GM12878 (cell line): ENCODE measurements around the gene OR10J1. TPM values are rescaled to one million over a fixed set of nuclear protein-coding genes. Genes with fewer than 3 reads are reported as not detected.

Experiments
- ATAC-seq: fragments of 200-7000 bp; cut with Tn5 transposase; 3 replicates; pipeline ENCODE4 v1.9.1; 2020; ENCODE audit warnings: mild to moderate bottlenecking, moderate library complexity
- BruUV-seq: library from RNA; stranded (reverse); fragments of 400-500 nt; replicated peaks from 2 replicates; lab custom pipeline; 2021; lab: Mats Ljungman, UMichigan
- CTCF ChIA-PET: fragments of 300-600 bp; sonication (Branson Sonifier 250); formaldehyde crosslinking; extraction: SDS; loops from one replicate; lab custom pipeline; 2021; ENCODE audit warnings: inconsistent platforms; lab: Yijun Ruan, JAX
- POLR2A ChIA-PET: fragments of 350-600 bp; formaldehyde crosslinking; extraction: SDS; loops from one replicate; lab custom pipeline; 2021; ENCODE audit warnings: inconsistent platforms; lab: Charles Lee
- RAD21 ChIA-PET: fragments of 300-600 bp; sonication (Branson Sonifier 250); formaldehyde crosslinking; loops from one replicate; lab custom pipeline; 2023; ENCODE audit warnings: antibody characterized with exemption; ENCODE audit not compliant: unreplicated experiment; lab: Charles Lee
- SMC1A ChIA-PET: fragments of 300-600 bp; sonication (Branson Sonifier 250); formaldehyde crosslinking; loops from one replicate; lab custom pipeline; 2023; ENCODE audit not compliant: unreplicated experiment, uncharacterized antibody; lab: Charles Lee
- DNase-seq: peaks from one replicate; pipeline ENCODE4 v3.0.0-alpha.2; 2011; ENCODE audit warnings: low read depth, low spot score
- FAIRE-seq: peaks from 3 replicates; lab custom pipeline; 2011; peaks lifted over from hg19 to GRCh38; lab: Jason Lieb, UNC
- H2AFZ ChIP-seq: 2 replicates; pipeline ENCODE4 v1.6.0; 2011; ENCODE audit warnings: low read depth, low read length, control low read depth; ENCODE audit not compliant: control insufficient read depth
- H3K27ac ChIP-seq: 2 replicates; pipeline ENCODE4 v1.5.1; 2011; ENCODE audit warnings: control low read depth; ENCODE audit not compliant: control insufficient read depth, insufficient read depth
- H3K27me3 ChIP-seq, 2 experiments: replicated peaks in 1 of 2; 2 replicates each; pipeline versions ENCODE4 v1.6.0 to v1.6.1; 2011; ENCODE audit warnings: low read length in 1 of 2; ENCODE audit not compliant: control insufficient read depth in 2 of 2, insufficient read depth in 2 of 2
- H3K36me3 ChIP-seq, 2 experiments: 2 replicates each; pipeline ENCODE4 v1.5.1; 2011; ENCODE audit warnings: low read length in 1 of 2; ENCODE audit not compliant: control insufficient read depth in 2 of 2, insufficient read depth in 2 of 2
- H3K4me1 ChIP-seq: 2 replicates; pipeline ENCODE4 v1.6.1; 2011; ENCODE audit warnings: mild to moderate bottlenecking, low read length, moderate library complexity, mixed read lengths; ENCODE audit not compliant: control insufficient read depth, insufficient read depth
- H3K4me2 ChIP-seq: 2 replicates; pipeline ENCODE4 v1.6.0; 2011; ENCODE audit warnings: control low read depth; ENCODE audit not compliant: control insufficient read depth, insufficient read depth
- H3K4me3 ChIP-seq: fragments of 200-600 bp; sonication (generic); 2 replicates; pipeline ENCODE4 v1.5.1; 2016
- H3K79me2 ChIP-seq: 2 replicates; pipeline ENCODE4 v1.6.0; 2011; ENCODE audit warnings: low read length; ENCODE audit not compliant: control insufficient read depth, insufficient read depth
- H3K9ac ChIP-seq: 2 replicates; pipeline ENCODE4 v1.8.0; 2011; ENCODE audit warnings: low read length, control low read depth, mixed read lengths; ENCODE audit not compliant: control insufficient read depth, insufficient read depth
- H3K9me3 ChIP-seq: replicated peaks from 3 replicates; pipeline ENCODE4 v1.5.1; 2011; ENCODE audit warnings: mild to moderate bottlenecking, low read length; ENCODE audit not compliant: control insufficient read depth, insufficient read depth
- H4K20me1 ChIP-seq: 2 replicates; pipeline ENCODE4 v1.6.0; 2011; ENCODE audit not compliant: control insufficient read depth, insufficient read depth
- CREB1 ChIP-seq: IDR thresholded peaks from 2 replicates; pipeline ENCODE4 v1.6.1; 2012; ENCODE audit warnings: low read depth, mild to moderate bottlenecking, inconsistent platforms
- HDAC2 ChIP-seq: fragments of 200-600 bp; sonication (generic); IDR thresholded peaks from 2 replicates; pipeline ENCODE4 v1.6.1; 2017
- IRF3 ChIP-seq: fragments of 450-650 bp; IDR thresholded peaks from 2 replicates; pipeline ENCODE4 v1.6.1; 2014; ENCODE audit warnings: mild to moderate bottlenecking
- IRF5 ChIP-seq: fragments of 450-650 bp; IDR thresholded peaks from 2 replicates; pipeline ENCODE4 v1.6.1; 2017; ENCODE audit warnings: borderline replicate concordance
- PBX3 ChIP-seq: IDR thresholded peaks from 2 replicates; pipeline ENCODE4 v1.6.1; 2011; ENCODE audit warnings: mild to moderate bottlenecking, low read depth, low read length, moderate library complexity; ENCODE audit not compliant: insufficient replicate concordance
- POU2F2 ChIP-seq: IDR thresholded peaks from 3 replicates; pipeline ENCODE4 v1.6.1; 2011; ENCODE audit warnings: low read depth, mild to moderate bottlenecking, low read length, borderline replicate concordance
- RELA ChIP-seq: fragments of 450-650 bp; IDR thresholded peaks from 2 replicates; pipeline ENCODE4 v1.8.0; 2014; ENCODE audit warnings: borderline replicate concordance; ENCODE audit not compliant: partially characterized antibody
- RFX5 ChIP-seq: IDR thresholded peaks from 2 replicates; pipeline ENCODE4 v1.6.1; 2011; ENCODE audit warnings: low read depth, low read length, improper control_type of control experiment
- SKIL ChIP-seq: fragments of 450-650 bp; IDR thresholded peaks from 2 replicates; pipeline ENCODE4 v1.6.1; 2017; ENCODE audit warnings: mild to moderate bottlenecking, low read depth, inconsistent platforms; ENCODE audit not compliant: poor library complexity, severe bottlenecking
- USF2 ChIP-seq: IDR thresholded peaks from 2 replicates; pipeline ENCODE4 v1.6.1; 2011; ENCODE audit warnings: low read depth, low read length, improper control_type of control experiment, borderline replicate concordance
- ZBED1 ChIP-seq: IDR thresholded peaks from 2 replicates; pipeline ENCODE4 v1.6.1; 2016; ENCODE audit warnings: borderline replicate concordance
- WGBS: methylation state at CpG from one replicate; pipeline ENCODE4 v1.1.6; 2016; ENCODE audit warnings: low lambda C conversion rate; ENCODE audit not compliant: insufficient replicate concordance, insufficient coverage; ENCODE audit errors: missing lambda C conversion rate; 5-methylcytosine and 5-hydroxymethylcytosine counted together
- in situ Hi-C: fragments of 300-500 bp; cut with MboI; formaldehyde crosslinking; loops from 9 replicates; pipeline ENCODE4 v1.14.3; 2018; ENCODE audit warnings: mixed read lengths
- intact Hi-C: fragments of 100-400 bp; cut with micrococcal nuclease; formaldehyde crosslinking; loops from one replicate; pipeline ENCODE4 v1.14.2; 2022; ENCODE audit not compliant: unreplicated experiment
- polyA plus RNA-seq, 11 experiments: library from polyadenylated mRNA; depleted of rRNA in 4 of 11; unstranded in 6 of 11; stranded (reverse) in 5 of 11; fragments of >200 nt; fragmentation: Nextera tagmentation in 4 of 11; fragmentation: Illumina TruSeq in 1 of 11; extraction: Ambion mirVana in 4 of 11; extraction: Trizol in 1 of 11; gene quantifications; 1 replicate in 1 of 11; 2 replicates in 10 of 11; pipeline versions ENCODE4 v1.2.1 to v1.2.3, GENCODE V29; 2011 to 2016; ENCODE audit warnings: inconsistent platforms in 2 of 11, missing spikeins in 2 of 11, low read depth in 1 of 11
- total RNA-seq, 4 experiments: library from RNA; depleted of rRNA in 3 of 4; stranded (reverse); fragments of >200 nt in 3 of 4; fragmentation: Illumina TruSeq in 1 of 4; extraction: Trizol in 1 of 4; gene quantifications; 2 replicates each; pipeline versions ENCODE4 v1.2.1 to v1.2.3, GENCODE V29; 2013 to 2021

The OR10J1 gene
- total and polyA plus RNA-seq, 10 of the 15 experiments (the other 5 are each of a cell fraction or from before 2014, with no cell fraction given) = not detected

- no peak for TF ChIP-seq SKIL
- no peak for TF ChIP-seq ZBED1
- no peak for TF ChIP-seq CREB1
- TF ChIP-seq IRF3 = no peak
- TF ChIP-seq RELA = no peak
- no peak for TF ChIP-seq PBX3
These were observed 11.0 kb upstream of the OR10J1 start (continued) for GRCh38 chr1:159428536-159428935.

- H3K27me3 ChIP-seq = no peaks in the 10 kb centered on the region
- H3K79me2 ChIP-seq = no peaks in the 10 kb centered on the region
- H4K20me1 ChIP-seq = no peaks in the 10 kb centered on the region
- no peak overlapping the region for H2AFZ ChIP-seq
- POLR2A ChIA-PET = no interaction called here
- H3K4me2 ChIP-seq = no peak overlapping the region
- no peak overlapping the region for H3K9ac ChIP-seq
- TF ChIP-seq IRF5 = no peak
- TF ChIP-seq RFX5 = no peak
- TF ChIP-seq POU2F2 = no peak
- TF ChIP-seq HDAC2 = no peak
- no peak for TF ChIP-seq USF2
- no peak overlapping the region for H3K27ac ChIP-seq
- intact Hi-C loops = no loop called here
- WGBS = 12% methylated on average over 4 of the region's 4 CpGs
- CTCF ChIA-PET = interaction anchor here (0.9 kb wide), 1 partner anchor 9 kb away, joined by 3 read pairs; no protein-coding TSS in a partner anchor
- H3K36me3 ChIP-seq = no peaks in the 10 kb centered on the region
- SMC1A ChIA-PET = interaction anchor here (1.4 kb wide), 1 partner anchor 461 kb away, joined by 3 read pairs; no protein-coding TSS in a partner anchor
- H3K9me3 ChIP-seq = no peaks in the 10 kb centered on the region
- DNase-seq (no peak), FAIRE-seq (no peak), ATAC-seq (no peak)
- no TSS peak for BruUV-seq
- no peak overlapping the region for H3K4me3 ChIP-seq
- RAD21 ChIA-PET = no interaction called here
- H3K4me1 ChIP-seq = no peaks in the 10 kb centered on the region
- in situ Hi-C loops = no loop called here
These were observed 10.3 kb upstream of the OR10J1 start for GRCh38 chr1:159429074-159429861.
